ENCODE measurements around the gene NBEA.

NBEA gene

GRCh38 chr13:35694549-35695447 lies 752.7 kb downstream of the NBEA start:
- no peak for DNase-seq (ENCODE audit: extremely low read depth in 1 of 2, low read depth in 1 of 2)

DNA sequence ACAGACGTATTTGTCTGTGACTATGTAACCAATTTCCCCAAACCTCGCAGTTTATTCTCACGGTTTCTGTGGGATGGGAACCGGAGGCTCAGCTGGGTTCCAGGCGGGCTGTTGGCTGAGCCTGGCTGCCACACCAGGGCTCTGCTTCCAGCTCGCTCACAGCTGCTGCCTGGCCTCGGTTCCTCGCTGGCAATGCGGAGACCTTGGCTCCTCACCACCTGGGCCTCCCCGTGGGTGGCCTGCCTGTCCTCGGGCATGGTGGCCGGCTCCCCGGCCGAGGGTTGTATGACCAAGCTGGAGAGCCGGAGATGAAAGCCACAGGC lies 753.3 kb downstream of the NBEA start:
- DNase-seq (ENCODE audit: extremely low read depth in 1 of 2, low read depth in 1 of 2) = no peak

DNA sequence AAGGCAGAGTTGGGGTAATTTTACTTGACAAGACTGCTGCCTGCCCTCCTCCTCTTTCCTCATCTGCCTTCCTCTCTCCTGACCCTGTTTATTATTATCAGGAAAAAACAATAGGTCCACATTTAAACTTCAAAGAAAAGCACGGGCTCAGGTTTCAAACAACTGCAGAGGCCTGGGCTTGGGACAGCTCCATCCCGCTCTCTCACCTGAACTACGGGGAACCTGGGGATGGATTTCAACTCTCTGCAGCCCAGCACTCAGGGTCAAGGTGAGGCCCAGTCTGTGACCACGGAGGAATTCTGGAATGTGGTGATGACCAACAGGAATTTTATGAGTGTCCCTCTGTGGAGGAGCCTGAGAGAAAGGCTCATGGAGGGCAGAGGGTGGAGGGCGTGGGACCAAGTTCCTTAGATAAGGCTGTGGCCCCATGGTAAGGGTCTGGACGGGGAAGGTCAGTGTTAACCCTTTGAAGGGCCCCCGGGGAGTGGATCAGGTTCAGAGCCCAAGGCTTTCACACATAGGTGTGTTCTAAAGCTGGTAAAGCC lies 755.2 kb downstream of the NBEA start:
- no peak for DNase-seq (ENCODE audit: extremely low read depth in 1 of 2, low read depth in 1 of 2)

DNA sequence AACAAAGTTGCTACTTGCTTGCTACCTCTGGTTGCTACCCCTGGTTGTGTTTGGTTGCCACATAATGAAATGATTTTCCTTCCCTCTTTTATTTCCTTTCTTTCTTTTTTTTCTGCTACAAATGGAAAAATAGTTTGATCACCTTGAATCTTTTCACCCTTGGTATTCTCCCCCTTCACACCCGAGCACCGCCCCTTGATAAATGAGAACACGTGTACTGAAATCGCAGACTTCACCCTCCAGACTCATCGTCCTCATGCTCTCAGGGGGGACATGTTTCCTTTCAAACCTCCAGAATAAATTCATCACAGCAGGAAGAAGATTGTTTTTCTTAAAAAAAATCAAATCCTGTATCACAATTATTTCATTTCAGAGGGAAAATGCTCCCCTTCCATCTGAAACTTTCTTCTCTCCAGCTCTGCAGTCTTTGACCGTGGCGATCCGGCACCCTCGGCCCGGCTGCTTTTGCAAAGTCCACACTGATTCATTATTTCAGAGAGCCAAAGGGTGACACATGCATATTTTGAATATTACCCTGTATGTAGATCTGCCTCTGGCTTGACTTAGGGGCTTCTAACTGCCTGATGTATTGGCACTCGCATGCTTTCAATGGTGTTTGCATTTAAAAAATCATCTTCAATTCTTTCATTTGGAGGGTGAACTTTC lies 757.0 kb downstream of the NBEA start:
- no peak for DNase-seq (ENCODE audit: extremely low read depth in 1 of 2, low read depth in 1 of 2)

DNA sequence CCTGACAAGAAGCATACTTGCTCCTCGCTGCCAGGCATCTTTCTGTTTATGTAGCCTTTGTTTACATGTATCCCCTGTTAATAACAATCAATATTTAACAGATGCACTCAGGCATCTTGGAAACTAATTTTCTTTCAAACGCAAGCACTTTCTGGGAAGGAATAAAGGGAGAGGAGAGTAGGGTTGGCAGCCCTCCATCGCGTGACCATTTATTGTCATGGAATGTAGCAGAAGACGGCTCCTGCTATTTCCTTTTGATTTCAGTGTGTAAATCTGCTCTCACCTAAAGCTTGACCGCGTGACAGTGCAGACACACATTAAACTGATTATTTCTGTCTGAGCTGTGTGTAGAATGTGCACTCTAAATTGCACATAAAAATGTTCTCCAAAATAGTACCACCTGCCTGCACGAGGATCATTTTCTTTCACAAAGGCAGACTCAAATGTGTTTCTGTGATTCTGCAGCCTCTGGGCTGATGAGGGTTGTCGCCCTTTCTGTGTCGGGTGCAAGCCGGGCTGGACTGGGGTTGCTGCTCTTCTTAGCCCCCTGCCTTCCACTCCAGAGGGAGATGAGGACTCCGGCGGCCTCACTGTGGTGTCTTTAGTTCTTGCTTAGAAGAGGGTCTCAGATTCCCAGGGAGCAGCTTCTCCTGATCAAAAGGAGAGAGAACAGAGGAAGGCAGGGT lies 757.9 kb downstream of the NBEA start:
- DNase-seq (ENCODE audit: extremely low read depth in 1 of 2, low read depth in 1 of 2) = no peak

GRCh38 chr13:35700671-35701070 lies 758.6 kb downstream of the NBEA start:
- DNase-seq (ENCODE audit: extremely low read depth in 1 of 2, low read depth in 1 of 2) = no peak

- no peak for DNase-seq (ENCODE audit: extremely low read depth in 1 of 2, low read depth in 1 of 2)
These were observed 760.2 kb downstream of the NBEA start for GRCh38 chr13:35702316-35702715.

GRCh38 chr13:35703061-35703460 lies 761.0 kb downstream of the NBEA start:
- DNase-seq (ENCODE audit: extremely low read depth in 1 of 2, low read depth in 1 of 2) = no peak

- DNase-seq (ENCODE audit: extremely low read depth in 1 of 2, low read depth in 1 of 2) = no peak
These were observed 762.3 kb downstream of the NBEA start for GRCh38 chr13:35704331-35704730.

GRCh38 chr13:35706281-35706680 lies 764.2 kb downstream of the NBEA start:
- no peak for DNase-seq (ENCODE audit: extremely low read depth in 1 of 2, low read depth in 1 of 2)

- DNase-seq (ENCODE audit: extremely low read depth in 1 of 2, low read depth in 1 of 2) = no peak
These were observed 764.7 kb downstream of the NBEA start for GRCh38 chr13:35706721-35707120.

DNA sequence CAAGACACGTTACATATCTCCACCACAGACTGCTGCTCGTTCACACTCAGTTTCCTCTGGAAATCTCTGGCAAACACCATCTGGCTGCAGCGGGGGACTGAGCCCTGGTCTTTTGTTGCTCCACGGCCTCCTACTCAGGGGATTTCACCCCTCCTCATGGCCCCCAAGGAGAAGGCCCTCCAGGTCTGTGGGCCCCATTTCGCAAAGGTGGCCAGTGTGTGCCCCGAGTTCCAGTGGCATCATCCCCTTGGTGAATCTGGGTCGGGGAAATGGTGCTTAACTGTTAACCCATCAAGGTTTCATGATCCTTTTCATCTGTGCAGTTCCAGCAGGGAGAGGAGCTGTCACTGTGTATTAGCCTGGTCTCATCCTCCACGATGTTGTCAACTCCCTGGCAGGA lies 769.8 kb downstream of the NBEA start:
- no peak for DNase-seq (ENCODE audit: extremely low read depth in 1 of 2, low read depth in 1 of 2)

- DNase-seq (ENCODE audit: extremely low read depth in 1 of 2, low read depth in 1 of 2) = no peak
These were observed 771.1 kb downstream of the NBEA start for GRCh38 chr13:35712907-35713761.

- DNase-seq (ENCODE audit: extremely low read depth in 1 of 2, low read depth in 1 of 2) = no peak
These were observed 772.1 kb downstream of the NBEA start for GRCh38 chr13:35714121-35714520.

GRCh38 chr13:35714588-35715377 lies 772.7 kb downstream of the NBEA start:
- DNase-seq (ENCODE audit: extremely low read depth in 1 of 2, low read depth in 1 of 2) = no peak

GRCh38 chr13:35716186-35716585 lies 774.1 kb downstream of the NBEA start:
- DNase-seq (ENCODE audit: extremely low read depth in 1 of 2, low read depth in 1 of 2) = no peak

DNA sequence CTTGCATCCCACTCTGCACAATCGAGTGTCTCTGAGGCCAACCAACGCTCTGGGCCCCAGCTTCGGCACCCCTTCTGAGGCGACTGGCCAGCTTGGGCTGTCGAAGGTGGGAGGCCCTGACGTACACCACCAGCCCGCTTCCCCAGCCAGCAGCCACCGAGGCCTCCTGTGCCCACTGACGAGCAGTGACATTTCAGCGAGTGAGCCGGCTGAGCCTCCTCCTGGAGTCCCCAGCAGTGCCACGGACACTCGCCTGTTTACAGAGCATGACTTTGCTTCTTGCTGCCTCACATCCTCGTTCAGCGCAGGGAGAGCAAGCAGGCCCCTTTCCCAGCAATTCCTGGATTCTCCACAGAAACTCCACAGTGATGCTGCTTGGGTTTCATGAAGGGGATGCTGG lies 774.7 kb downstream of the NBEA start:
- no peak for DNase-seq (ENCODE audit: extremely low read depth in 1 of 2, low read depth in 1 of 2)

GRCh38 chr13:35718084-35718483 lies 776.0 kb downstream of the NBEA start:
- no peak for DNase-seq (ENCODE audit: extremely low read depth in 1 of 2, low read depth in 1 of 2)

DNA sequence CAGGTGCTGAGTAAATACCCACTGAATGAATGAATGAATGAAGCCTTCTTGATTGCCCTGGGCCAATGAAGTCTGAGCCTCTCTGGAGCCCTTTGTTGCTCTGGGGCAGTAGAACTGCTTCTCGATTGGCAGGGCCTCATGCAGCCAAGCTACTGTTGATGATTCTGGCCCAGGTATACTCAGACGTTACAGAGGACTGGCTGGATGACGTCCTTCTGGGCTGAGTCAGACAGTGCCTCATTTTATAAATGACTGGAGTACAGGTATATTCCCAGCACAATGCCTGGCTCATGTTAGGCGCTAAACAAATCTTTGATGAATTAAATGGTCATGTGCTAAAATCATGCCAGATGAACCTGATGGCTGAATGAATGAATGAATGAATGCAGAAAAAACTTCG lies 778.2 kb downstream of the NBEA start:
- DNase-seq (ENCODE audit: extremely low read depth in 1 of 2, low read depth in 1 of 2) = no peak
